ENCODE measurements around the gene VAC14.

GRCh38 chr16:70725024-70725911 lies 75.7 kb downstream of the VAC14 start:
- TF ChIP-seq CTCF (conservative IDR thresholded peaks at IDR 0.05; ENCODE audit: low read depth, low read length), result no peak
- no peak for TF ChIP-seq EZH2 (IDR thresholded peaks at IDR 0.05; ENCODE audit: low read length, unreplicated experiment)
